Measurements from ENCODE around the gene TULP4.

The TULP4 gene

GRCh38 chr6:158517038-158517437 lies 204.8 kb downstream of the TULP4 start:
- no peak for TF ChIP-seq NFIC (IDR thresholded peaks at IDR 0.05)
- TF ChIP-seq ZBTB7A (IDR thresholded peaks at IDR 0.05; ENCODE audit: low read depth): no peak
- no peak for TF ChIP-seq TAF1 (IDR thresholded peaks at IDR 0.05; ENCODE audit: low read depth)
- TF ChIP-seq, protein P1, sequence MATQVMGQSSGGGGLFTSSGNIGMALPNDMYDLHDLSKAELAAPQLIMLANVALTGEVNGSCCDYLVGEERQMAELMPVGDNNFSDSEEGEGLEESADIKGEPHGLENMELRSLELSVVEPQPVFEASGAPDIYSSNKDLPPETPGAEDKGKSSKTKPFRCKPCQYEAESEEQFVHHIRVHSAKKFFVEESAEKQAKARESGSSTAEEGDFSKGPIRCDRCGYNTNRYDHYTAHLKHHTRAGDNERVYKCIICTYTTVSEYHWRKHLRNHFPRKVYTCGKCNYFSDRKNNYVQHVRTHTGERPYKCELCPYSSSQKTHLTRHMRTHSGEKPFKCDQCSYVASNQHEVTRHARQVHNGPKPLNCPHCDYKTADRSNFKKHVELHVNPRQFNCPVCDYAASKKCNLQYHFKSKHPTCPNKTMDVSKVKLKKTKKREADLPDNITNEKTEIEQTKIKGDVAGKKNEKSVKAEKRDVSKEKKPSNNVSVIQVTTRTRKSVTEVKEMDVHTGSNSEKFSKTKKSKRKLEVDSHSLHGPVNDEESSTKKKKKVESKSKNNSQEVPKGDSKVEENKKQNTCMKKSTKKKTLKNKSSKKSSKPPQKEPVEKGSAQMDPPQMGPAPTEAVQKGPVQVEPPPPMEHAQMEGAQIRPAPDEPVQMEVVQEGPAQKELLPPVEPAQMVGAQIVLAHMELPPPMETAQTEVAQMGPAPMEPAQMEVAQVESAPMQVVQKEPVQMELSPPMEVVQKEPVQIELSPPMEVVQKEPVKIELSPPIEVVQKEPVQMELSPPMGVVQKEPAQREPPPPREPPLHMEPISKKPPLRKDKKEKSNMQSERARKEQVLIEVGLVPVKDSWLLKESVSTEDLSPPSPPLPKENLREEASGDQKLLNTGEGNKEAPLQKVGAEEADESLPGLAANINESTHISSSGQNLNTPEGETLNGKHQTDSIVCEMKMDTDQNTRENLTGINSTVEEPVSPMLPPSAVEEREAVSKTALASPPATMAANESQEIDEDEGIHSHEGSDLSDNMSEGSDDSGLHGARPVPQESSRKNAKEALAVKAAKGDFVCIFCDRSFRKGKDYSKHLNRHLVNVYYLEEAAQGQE (IDR thresholded peaks at IDR 0.05; ENCODE audit: low read depth): no peak
- no peak for TF ChIP-seq TCF12 (IDR thresholded peaks at IDR 0.05; ENCODE audit: low read depth)
- no peak for TF ChIP-seq TEAD4 (IDR thresholded peaks at IDR 0.05)
- no peak for TF ChIP-seq EGR1 (IDR thresholded peaks at IDR 0.05)

- TF ChIP-seq RAD21 (IDR thresholded peaks at IDR 0.05; ENCODE audit: low read depth) (no peak), CREB1 (IDR thresholded peaks at IDR 0.05; ENCODE audit: low read depth) (no peak), TEAD4 (IDR thresholded peaks at IDR 0.05) (no peak), EP300 (IDR thresholded peaks at IDR 0.05; ENCODE audit: borderline replicate concordance) (no peak), TCF12 (IDR thresholded peaks at IDR 0.05; ENCODE audit: low read depth) (no peak), NFIC (IDR thresholded peaks at IDR 0.05) (no peak), TAF1 (IDR thresholded peaks at IDR 0.05; ENCODE audit: low read depth) (no peak), CEBPB (IDR thresholded peaks at IDR 0.05) (no peak), FOXM1 (IDR thresholded peaks at IDR 0.05; ENCODE audit: borderline replicate concordance, low read depth) (no peak), YY1 (IDR thresholded peaks at IDR 0.05; ENCODE audit: low read depth) (no peak), EGR1 (IDR thresholded peaks at IDR 0.05) (no peak), ZBTB7A (IDR thresholded peaks at IDR 0.05; ENCODE audit: low read depth) (no peak), USF1 (IDR thresholded peaks at IDR 0.05) (no peak)
- TF ChIP-seq, protein P1 (IDR thresholded peaks at IDR 0.05; ENCODE audit: low read depth): no peak
- TF ChIP-seq, protein P2, sequence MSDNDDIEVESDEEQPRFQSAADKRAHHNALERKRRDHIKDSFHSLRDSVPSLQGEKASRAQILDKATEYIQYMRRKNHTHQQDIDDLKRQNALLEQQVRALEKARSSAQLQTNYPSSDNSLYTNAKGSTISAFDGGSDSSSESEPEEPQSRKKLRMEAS (IDR thresholded peaks at IDR 0.05): no peak
Measured at GRCh38 chr6:158517581-158517980, 205.3 kb downstream of the TULP4 start.

DNA sequence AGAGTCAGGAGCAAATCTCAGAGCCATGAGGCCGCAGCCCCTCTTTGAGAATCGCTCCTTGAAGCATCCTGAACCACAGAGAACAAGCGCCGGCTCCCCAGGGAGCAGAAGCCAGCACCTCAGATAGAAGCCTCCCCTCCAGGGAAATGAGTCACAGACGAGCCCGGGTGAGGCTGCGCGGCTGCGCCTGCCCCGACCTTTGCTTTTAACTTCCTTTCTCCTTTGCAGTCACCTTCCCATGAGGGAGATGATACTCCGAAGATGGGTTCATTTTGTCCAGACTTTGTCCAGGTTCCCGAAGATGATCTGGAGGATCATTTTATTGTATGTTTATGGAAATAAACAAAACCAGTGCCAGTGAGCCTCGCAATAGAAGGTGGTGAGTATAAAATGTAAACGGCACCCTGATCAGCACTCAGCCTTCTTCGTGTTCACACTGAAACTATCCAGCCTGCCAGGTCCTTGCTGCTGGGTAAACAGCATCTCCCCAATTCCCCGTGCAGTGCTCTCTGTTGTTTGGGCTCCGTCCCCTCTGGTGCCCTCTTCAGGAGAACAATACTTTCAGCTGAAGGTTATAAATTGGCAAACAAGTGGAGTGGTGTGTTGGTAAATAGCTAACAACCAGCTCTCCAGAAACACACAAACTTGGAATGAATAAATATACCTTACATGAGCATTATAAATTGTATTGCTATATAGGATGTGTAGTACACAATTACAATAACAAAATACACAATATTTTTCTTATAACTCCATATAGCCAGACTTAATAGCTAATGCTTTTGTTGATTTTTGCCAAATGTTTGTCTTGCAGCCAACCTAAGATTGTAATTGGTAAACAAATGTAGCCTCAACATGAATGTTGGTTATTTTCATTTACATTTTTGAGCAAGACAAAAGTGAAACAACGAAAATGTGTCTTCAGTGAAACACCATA lies 206.2 kb downstream of the TULP4 start:
- no peak for TF ChIP-seq EGR1 (IDR thresholded peaks at IDR 0.05)
- peak; percentile 58 for TF ChIP-seq RAD21 (IDR thresholded peaks at IDR 0.05; ENCODE audit: low read depth)

DNA sequence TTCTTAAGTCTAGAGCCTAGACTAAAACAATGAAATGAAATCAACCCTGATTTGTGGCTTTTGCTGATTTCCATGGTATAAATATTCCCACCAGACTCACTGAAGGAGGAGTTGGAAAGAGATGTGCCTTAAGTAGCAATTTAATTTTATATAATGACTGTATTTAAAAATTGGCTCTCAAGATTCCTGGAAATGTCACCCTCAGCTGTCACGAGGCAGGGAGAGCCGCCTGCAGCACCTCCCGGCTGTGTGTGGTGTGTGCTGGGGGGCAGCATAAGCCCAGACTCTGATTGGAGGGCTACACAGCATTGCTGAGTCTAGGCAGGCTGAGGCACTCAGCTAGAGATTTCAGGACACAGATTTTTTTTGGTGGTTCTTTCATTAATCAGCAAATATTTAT lies 207.0 kb downstream of the TULP4 start:
- TF ChIP-seq EGR1 (IDR thresholded peaks at IDR 0.05): no peak
- no peak for TF ChIP-seq RAD21 (IDR thresholded peaks at IDR 0.05; ENCODE audit: low read depth)
- no peak for TF ChIP-seq CREB1 (IDR thresholded peaks at IDR 0.05; ENCODE audit: low read depth)
- TF ChIP-seq, protein P1 (IDR thresholded peaks at IDR 0.05; ENCODE audit: low read depth): no peak
- no peak for TF ChIP-seq EP300 (IDR thresholded peaks at IDR 0.05; ENCODE audit: borderline replicate concordance)
- TF ChIP-seq NFIC (IDR thresholded peaks at IDR 0.05): no peak
- TF ChIP-seq USF1 (IDR thresholded peaks at IDR 0.05): no peak
- TF ChIP-seq TEAD4 (IDR thresholded peaks at IDR 0.05): no peak
- TF ChIP-seq ZBTB7A (IDR thresholded peaks at IDR 0.05; ENCODE audit: low read depth): no peak
- TF ChIP-seq YY1 (IDR thresholded peaks at IDR 0.05; ENCODE audit: low read depth): no peak
- TF ChIP-seq TAF1 (IDR thresholded peaks at IDR 0.05; ENCODE audit: low read depth): no peak
- TF ChIP-seq TCF12 (IDR thresholded peaks at IDR 0.05; ENCODE audit: low read depth): no peak
- TF ChIP-seq, protein P2 (IDR thresholded peaks at IDR 0.05): no peak
- no peak for TF ChIP-seq FOXM1 (IDR thresholded peaks at IDR 0.05; ENCODE audit: borderline replicate concordance, low read depth)
- TF ChIP-seq CEBPB (IDR thresholded peaks at IDR 0.05): no peak
